Stimulated activated CD8-positive, alpha-beta memory T cell treated with anti-CD3 and anti-CD28 coated beads, Interleukin-15, amount 100 ng/mL, for 1 hour (primary cell): ENCODE data around the gene GASK1B.

Source experiments
- DNase-seq: peaks from one replicate; pipeline ENCODE4 v3.0.0-alpha.2; 2020; ENCODE audit warnings: low read depth

GASK1B gene

DNA sequence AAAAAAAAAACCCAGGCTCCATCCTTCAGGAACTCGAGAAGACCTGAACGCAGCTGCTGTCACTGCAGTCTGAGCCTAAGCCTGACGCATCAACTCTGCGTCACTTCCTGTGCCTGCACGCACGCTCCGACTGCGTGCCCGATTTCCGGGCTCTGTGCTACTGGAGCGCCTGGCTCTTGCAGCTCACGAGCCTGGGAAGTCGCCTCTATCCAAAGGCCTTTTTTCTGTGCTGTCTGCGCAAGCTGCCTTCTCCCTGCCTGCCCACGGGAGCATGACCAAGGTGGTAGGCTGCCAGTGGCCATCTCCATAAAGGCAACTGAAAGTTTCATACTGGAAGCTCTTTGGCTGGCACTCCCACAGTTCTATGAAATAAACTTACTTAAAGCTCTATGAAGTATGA lies 9.9 kb upstream of the GASK1B start:
- no peak for DNase-seq

DNA sequence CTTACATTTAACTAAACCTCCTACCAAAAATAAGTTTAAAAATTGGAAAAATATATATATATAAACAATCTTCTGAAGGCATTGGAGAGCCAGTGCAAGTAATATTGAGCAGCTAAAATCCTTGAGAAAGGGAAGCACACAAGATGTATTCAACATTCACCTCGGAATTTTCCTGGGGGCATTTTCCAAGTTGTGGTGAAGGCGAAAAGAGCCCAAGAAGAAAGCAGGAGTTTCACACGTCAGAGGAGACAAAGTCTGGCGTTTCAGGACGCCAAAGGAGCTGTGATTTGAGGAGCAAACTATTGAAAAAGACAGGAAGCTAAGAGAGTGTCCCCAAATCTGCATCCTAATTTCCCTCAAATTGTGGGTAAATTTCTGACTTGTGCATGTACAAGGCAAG lies 9.1 kb upstream of the GASK1B start:
- no peak for DNase-seq

DNA sequence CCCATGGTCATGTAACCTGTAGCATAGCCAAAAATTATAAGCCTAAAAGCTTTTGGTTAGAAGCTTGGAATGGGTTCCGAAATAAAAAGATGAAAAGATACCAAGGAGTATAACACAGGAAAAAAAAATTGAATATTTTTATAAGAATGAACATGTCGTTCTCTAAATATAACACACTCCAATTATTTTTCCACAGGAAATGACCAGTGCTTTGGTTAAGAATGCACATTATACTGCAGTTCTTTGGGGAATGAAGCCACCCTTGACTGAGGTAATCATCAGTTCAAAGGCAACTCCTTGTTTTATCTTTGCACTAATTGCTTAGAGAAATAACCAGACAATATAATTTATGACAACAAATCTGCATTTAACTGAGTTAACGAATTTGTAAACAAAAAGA lies 6.6 kb upstream of the GASK1B start:
- no peak for DNase-seq

DNA sequence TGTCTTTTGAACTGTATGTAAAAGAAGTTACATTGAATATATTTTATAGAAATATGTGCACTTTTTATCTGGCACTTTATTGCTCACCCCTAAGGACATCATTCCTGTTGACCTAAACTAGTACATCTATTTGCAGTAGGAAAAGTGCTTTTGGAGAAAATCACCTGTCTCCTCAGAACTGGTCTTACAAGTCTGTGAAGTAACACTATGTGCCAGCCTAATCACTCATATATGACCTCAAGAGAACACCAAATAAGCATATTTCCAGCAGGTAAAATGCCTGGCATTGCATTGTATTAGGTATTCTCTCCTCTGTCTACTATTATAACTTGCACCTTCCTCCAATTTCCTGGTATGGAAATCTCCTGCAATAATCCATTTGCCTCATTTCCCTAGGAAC lies 4.0 kb upstream of the GASK1B start:
- DNase-seq: no peak

DNA sequence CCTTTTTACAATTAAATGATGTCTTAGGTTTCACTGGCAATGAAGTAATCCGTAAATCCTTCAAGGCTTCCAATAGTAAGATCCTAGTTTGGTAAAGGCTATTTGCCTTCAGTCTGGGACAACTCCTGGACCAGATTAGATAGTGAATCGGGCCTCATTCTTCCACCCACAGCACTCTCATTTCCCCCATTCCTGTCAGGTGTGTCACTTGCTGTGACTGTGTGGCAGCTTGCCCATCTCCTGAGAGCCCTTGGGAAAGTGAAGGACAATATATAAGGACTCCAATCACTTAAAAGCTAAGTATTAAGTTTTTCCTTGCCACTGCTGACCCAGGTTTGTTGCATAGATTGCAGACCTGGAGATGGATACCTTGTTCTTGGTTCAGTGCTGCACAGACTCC lies 3.3 kb upstream of the GASK1B start:
- DNase-seq: no peak

DNA sequence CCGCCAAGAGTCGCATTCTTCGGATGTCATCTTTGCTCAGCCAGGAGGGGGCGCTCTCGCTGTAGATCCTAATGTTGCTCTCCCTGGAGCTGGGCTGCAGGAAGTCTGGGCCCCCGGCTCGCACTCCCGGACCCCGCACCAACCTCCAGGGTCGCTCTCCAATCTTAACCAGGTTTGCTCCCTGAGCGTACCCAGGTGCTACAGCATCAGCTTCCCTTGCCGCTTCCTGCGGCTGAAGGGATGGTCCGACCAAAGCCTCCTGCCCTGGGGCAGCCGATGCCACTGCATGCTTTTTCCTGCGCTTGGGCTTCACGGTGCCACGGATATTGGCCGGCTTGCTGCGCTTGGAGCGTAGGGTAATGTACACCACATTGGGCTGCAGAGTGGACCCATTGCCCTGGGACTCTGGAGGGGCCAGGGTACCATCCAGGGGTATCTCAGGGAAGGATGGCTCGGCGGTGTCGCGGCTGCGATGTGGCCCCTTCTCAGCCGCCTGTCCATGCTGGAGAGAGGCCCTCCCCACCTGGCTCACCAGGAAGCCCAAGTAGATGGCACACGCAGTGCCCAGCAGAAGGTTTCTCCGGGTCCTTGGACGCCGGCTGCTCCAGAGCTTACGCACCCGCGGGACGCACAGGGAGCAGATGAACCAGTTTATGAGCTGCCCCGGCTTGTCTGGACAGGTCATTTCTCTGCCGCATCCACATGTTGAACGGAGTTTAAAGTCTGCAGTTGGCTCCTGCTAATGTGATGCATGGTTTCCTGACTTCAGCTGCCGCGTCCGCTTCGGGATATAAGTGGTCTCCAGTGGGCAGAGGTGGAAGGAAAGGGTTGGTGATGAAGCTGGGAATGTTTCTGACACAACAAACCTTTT lies 1.9 kb downstream of the GASK1B start:
- no peak for DNase-seq

DNA sequence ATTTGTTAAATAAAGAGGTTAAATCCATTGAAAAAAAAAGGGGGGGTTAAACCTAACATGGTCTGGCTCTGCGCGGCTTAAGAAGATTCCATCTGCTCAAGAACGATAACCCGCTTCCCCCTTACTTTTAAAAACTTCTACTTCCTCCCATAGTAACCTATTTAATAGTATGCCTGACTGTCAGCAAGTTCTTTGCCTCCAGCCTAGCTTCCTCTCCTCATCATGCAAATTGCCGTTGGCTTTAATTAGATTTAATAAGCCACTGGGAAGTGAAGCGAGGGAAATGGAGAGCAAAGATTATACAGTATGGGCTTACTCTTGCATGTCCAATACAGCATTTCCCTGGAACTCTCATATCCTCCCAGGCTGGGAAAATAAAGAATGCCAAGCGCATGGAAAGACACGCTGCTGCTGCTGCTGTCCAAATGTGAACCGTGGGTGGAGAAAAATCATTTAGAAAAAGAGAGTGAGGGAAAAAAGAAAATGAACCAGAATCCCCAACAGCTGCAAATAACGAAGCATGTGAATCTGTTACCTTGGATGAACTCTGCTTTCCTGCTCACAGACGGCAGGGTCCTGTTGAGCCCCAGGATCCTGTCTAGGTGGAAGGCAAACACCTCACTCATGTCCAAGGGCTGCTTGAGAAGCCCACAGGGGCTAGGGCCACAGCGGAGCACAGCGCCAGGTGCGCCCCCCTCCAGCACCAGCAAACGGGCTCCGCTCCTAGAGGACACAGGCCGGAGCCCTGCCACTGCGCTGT lies 2.7 kb downstream of the GASK1B start:
- no peak for DNase-seq

DNA sequence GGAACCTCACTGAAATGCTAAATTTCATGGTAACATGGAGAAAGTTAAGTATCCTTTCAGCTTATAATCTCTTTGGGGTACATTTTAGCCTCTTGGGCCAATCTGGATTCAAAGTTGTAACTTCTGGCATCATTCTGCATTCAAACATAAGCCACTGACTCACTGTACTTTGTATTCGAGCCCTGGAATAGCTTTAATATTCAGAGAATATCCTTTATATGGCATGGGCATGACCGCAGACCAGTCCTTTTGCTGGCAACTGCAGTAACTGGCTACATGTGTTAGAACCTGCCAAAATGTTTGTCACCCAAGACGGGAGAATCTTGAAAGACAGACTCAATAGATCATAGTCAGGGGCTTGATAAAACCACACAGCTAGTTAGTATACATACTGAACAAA lies 3.3 kb downstream of the GASK1B start:
- DNase-seq: no peak

DNA sequence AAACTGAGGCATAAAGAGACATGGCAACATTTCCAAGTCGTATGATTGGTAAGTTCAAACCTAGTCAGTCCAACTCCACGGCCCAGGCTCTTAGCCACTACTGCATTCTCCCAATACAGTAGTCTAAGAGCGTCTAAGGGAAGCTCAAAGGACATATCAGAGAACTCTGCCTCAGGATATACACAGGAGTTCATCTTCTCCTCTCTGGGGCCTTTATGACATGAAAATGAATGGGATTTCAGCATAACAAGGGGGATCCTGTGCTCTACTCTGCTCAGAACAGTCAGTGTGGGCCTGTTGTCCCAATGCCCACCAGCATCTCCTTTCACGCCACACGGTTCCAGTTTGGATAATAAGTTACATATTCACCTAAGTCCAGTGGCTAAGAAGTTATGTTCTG lies 4.2 kb downstream of the GASK1B start:
- no peak for DNase-seq

GRCh38 chr4:158166701-158167100 lies 6.1 kb downstream of the GASK1B start:
- no peak for DNase-seq

- no peak for DNase-seq
Measured at GRCh38 chr4:158164768-158165213, 8.0 kb downstream of the GASK1B start.

DNA sequence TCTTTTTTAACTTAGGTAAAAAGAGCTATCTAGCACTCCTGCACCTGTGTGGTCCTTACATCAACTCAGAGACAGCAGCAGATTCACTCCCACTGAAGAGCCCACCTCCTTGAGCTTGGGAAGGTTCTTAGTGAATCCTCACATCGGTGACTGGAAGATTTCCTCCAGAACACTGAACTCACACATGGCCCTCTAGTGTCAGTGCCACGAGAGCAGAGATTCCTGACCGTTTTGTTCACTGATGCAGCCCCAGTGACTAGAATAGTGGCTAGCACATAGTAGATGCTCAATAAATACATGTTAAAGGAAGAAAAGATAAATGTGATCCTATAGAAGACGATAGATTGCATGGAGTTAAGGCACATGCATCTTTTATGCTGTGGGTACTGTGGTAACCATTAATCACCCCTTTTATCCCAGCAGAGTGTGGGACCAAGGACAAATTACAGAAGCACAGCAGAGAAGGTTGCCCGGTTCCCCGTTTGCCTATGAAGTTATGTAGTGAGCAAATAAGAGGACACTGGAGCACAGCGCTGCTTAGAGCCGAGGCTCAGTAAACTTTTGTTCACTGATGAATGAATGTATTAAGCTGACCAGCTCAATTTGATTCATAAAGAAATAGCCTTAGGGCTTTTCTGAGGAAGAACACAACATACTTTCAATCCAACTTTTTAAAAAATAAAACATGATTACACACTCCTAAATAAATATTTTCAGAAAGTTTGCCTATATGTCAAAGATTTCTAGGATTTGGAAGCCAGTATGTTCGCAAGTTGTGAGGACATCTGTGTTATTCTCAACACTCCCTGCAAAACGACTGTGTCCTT lies 8.7 kb downstream of the GASK1B start:
- no peak for DNase-seq

- no peak for DNase-seq
Measured at GRCh38 chr4:158162631-158163030, 10.2 kb downstream of the GASK1B start.

DNA sequence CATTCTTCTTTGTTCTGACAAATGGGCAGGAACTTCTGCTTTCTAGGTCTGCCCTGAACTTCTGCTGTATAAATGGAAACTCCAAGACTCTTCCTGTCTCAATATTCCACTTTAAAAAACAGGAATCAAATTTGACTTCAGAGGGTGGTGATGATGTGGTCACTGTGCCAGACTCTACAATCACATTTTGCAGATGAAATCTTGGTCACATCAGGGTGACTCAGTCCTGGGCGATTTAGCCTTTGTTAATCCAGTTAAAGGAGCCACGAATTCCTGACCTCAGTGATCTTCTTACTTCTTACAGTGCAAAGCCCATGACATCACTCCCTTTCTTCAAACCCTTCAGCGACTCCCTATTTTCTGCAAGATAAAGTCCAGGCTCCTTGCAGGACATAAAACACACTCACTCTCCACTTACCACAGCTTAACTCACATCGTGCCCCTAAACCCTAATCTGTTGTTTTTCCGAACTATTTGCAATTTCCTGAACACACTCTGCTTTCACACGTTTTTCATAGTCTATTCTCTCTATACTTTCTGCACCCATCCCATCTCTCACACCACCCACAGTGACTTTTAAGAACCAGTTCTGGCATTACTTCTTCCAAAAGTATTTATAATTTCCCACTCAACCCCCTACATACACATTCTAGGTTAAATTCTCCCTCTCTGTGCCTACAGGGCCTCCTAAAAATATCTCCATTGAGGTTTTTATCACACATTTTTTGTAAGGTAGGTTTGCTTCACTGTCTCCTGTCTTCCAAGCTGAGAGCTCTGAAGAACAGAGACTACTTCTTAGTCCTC lies 11.1 kb downstream of the GASK1B start:
- DNase-seq: no peak

DNA sequence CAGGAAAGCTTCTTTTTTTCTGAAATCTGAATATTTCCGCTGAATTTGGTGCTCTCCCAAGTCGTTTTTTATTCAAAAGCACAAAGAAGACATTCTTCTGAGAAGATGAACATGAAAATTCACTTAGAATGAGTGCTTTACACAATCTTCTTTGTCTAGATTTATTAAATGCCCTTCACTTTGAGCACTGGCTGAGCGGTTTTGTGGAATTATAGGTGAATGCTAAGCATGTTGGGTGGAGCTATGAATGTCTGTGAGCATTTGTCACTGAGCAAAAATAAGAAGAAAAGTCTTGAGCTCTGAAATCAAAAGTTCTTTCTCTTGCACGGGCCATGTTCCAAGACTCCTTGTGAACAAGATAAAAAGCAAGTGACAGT lies 13.1 kb downstream of the GASK1B start:
- no peak for DNase-seq

DNA sequence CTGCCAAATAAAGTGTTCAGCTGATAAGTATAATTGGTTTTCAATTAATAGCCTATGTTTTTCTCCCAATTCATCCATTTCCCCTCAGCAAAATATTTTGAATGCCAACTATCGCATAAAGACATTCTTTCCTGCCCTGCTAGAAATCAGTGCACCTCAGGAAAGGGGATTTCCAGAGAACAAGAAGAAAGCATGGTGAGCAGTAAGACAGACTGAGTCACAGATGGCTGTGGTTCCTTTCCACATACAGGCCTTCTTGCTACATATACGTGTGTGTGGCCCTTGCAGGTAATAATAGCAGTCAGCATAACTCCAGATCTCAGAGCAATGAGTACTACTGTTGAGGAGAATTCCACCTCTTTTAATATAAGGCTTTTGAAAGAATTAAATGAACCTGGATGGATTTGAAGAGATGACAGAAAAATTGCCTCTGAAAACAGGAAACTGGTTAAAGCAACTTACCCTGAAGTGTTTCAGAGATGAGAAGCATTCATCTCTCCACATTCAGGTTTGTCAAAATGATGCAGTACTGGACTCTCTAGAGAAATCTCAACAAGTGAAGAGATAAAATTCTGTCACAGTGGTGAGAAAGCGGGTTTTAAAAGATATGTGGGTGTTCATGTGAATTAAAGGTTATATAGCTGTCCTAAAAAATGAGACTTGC lies 13.6 kb downstream of the GASK1B start:
- DNase-seq: no peak

GRCh38 chr4:158157412-158157811 lies 15.4 kb downstream of the GASK1B start:
- no peak for DNase-seq

- no peak for DNase-seq
Measured at GRCh38 chr4:158155656-158156356, 17.0 kb downstream of the GASK1B start.

GRCh38 chr4:158147151-158147550 lies 25.7 kb downstream of the GASK1B start:
- DNase-seq: no peak

GRCh38 chr4:158146736-158147135 lies 26.1 kb downstream of the GASK1B start:
- no peak for DNase-seq

- DNase-seq: no peak
Measured at GRCh38 chr4:158139086-158139485, 33.7 kb downstream of the GASK1B start.
